Kasumi-1 (cell line): ENCODE data around the gene LRRC46.

Experiments used
- DNase-seq, 2 experiments: peaks; one replicate each; lab custom pipeline; 2025; lab: John Stamatoyannopoulos, UW

The LRRC46 gene

GRCh38 chr17:47851764-47852112 lies 20.3 kb downstream of the LRRC46 start:
- no peak for DNase-seq

GRCh38 chr17:47852113-47852949 lies 20.9 kb downstream of the LRRC46 start:
- DNase-seq, result no peak

- no peak for DNase-seq
Measured at GRCh38 chr17:47853616-47854015, 22.1 kb downstream of the LRRC46 start.

GRCh38 chr17:47855737-47856136 lies 24.3 kb downstream of the LRRC46 start:
- DNase-seq, result no peak

GRCh38 chr17:47856830-47857229 lies 25.4 kb downstream of the LRRC46 start:
- no peak for DNase-seq

- DNase-seq, result peak; percentile 70 to 76
Measured at GRCh38 chr17:47857551-47858455, 26.3 kb downstream of the LRRC46 start.

GRCh38 chr17:47860386-47860785 lies 28.9 kb downstream of the LRRC46 start:
- DNase-seq, result no peak

GRCh38 chr17:47862621-47863440 lies 31.4 kb downstream of the LRRC46 start:
- DNase-seq, result no peak

- no peak for DNase-seq
Measured at GRCh38 chr17:47864791-47865216, 33.3 kb downstream of the LRRC46 start.

GRCh38 chr17:47866941-47867340 lies 35.5 kb downstream of the LRRC46 start:
- DNase-seq, result no peak

GRCh38 chr17:47867813-47868533 lies 36.5 kb downstream of the LRRC46 start:
- no peak for DNase-seq

GRCh38 chr17:47869114-47869513 lies 37.6 kb downstream of the LRRC46 start:
- no peak for DNase-seq

- DNase-seq, result no peak
Measured at GRCh38 chr17:47870056-47870455, 38.6 kb downstream of the LRRC46 start.

- no peak for DNase-seq
Measured at GRCh38 chr17:47871048-47871447, 39.6 kb downstream of the LRRC46 start.

- DNase-seq, result no peak
Measured at GRCh38 chr17:47872019-47872650, 40.7 kb downstream of the LRRC46 start.

- no peak for DNase-seq
Measured at GRCh38 chr17:47872651-47873161, 41.2 kb downstream of the LRRC46 start.

- DNase-seq, result no peak
Measured at GRCh38 chr17:47873200-47874090, 42.0 kb downstream of the LRRC46 start.

- no peak for DNase-seq
Measured at GRCh38 chr17:47875011-47875985, 43.8 kb downstream of the LRRC46 start.
